Bone marrow (tissue), 2 donors: Measurements from ENCODE around the gene TMEM156.
"Not testable (repeated sequence)": the region's sequence is repeated elsewhere in the genome, so short reads cannot be mapped to it uniquely, and the experiment has no call there.

Source experiments
- DNase-seq, 2 donors: peaks; one replicate each; lab custom pipeline; 2025; lab: John Stamatoyannopoulos, UW

Gene TMEM156

DNA sequence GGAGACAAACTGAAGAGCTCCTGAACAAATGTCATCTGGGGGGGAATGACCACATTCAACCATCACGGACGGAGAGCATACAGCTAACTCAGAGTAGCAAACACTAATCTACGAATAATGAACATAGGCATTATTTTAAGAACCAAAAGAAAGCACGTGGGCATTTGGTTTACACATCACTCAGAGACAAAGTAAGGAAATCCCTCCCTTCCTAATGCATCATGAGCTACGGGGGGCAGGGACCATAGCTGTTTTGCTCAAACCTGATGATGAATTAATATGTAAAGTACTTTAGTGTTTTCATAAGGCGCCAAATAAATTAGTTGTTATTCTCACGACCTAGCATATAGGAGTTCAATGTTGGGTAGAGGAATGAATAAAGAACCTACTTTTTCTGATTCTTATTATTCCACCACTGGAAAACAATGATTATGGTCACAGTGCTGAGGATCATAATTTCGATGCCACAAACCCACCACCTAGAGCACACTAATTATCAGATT lies 11.7 kb upstream of the TMEM156 start:
- DNase-seq: peak in 1 of 2 donors; percentile 50

DNA sequence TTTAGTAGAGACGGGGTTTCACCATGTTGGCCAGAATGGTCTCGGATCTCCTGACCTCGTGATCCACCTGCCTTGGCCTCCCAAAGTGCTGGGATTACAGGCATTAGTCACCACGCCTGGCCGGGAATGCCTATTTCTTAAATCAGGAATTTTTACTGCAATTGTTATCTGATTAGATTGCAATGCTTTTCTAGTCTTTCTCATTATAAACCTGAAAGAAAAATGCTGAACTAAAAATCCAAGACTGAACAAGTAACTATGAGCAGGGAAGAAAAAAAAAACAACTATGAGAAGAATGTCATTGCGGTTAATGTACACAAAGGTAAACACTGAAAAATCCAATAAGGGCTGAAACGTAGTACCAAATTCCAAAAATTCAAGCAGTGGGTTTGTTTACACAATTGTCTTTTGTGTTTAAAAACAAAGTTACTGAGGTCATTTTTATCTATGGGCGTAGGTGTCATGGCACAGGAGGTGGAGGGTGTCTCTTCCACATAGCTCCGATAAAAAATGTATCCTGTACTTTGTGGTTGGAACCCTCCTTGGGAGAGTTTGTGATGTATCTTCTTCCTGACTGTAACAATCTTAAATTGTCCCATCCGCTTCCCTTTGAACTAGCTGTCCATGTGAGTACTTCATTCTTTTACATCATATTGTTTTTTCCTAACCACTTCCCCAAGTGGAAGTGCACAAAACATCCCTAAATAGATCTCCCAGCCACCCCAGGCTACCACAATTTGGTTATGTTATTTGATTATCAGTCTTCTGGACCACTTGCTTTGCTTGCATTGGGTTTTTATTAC lies 11.1 kb upstream of the TMEM156 start:
- no peak for DNase-seq

DNA sequence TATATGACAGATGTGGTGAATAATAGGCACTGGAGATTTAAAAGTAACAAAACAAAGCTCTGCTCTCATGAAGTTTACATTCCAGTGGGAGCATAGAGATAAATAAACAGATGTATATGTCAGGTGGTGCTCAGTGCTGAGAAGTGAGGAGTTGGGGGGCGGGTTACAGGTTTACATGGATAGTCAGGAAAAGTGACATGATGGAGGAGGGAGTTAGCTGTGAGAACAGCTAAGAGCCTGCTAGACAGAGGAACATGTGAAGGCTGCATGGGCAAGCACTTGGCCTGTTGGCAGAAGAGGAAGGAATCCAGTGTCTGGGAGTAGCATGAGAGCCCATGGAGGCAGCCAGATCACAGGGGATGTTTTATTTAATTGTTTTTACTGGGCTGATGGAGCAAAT lies 10.2 kb upstream of the TMEM156 start:
- no peak for DNase-seq

DNA sequence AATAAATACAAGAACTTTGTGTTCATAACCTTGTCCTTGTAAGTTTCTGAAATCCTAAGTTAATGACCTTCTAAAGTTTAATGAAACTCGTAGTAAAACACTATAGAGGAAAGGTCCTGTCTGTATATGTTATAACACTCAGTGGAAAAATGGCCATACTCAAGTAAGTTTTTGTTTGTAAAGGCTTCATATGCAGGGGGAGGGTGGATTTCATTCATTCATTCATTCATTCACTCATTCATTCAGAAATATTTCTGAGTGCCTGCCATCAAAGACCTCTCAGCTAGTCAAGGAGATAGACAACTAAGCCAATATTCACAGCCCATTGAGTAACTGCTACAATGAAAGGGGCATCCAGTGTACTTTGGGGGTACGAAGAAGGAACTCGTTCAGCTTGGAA lies 6.9 kb upstream of the TMEM156 start:
- no peak for DNase-seq

DNA sequence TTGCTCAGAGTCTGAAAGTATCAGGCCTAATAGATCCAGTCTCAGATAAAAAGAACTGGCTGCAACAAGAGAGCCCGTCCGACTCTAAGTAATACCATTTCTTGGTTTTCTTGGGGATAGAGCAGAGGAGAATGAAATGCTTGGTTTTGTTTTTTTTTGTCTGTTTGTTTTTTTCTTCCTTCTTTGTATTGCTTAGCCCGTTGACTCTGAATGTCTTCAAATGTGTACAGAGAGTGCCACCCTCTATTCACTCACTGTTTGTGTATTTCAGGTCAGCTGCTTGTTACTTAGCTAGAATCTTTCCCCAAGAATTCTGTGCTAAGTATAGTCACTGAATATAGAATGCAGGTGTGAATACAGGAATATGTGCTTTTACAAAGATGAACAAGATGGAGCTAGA lies 5.7 kb upstream of the TMEM156 start:
- no peak for DNase-seq

DNA sequence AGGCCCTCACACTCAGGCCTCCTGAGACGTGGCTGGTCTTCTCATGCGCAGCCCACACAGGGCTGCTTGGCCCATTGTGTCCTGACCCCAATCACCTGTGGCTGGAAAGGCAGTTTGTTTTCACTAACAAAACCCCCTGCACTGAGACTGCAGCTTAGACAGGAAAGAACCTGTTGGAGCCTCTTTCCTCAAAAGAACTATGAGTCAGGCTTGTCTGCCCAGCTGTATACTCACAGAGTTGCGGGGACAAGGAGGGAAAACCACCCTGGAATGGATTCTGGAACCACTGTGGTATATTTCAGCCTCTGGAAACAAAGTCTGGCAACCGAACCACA lies 5.2 kb upstream of the TMEM156 start:
- no peak for DNase-seq

DNA sequence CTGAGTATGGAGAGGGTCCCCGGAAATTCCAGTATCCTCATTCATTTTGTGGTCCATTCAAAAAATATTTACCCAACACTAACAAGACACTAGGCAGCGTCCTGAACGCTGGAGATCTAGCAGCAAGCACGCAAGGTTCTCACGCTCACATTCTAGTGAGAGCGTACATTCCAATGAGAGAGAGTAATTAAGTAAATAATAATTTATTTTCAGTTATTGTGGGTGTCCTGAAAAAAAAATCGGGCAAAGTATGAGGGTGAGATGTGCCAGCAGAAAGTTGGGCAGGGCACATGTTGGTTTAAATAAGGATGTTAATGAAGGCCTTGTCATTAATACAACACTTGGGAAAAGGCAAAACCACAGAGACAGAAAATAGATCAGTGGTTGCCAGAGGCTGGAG lies 4.0 kb upstream of the TMEM156 start:
- no peak for DNase-seq

DNA sequence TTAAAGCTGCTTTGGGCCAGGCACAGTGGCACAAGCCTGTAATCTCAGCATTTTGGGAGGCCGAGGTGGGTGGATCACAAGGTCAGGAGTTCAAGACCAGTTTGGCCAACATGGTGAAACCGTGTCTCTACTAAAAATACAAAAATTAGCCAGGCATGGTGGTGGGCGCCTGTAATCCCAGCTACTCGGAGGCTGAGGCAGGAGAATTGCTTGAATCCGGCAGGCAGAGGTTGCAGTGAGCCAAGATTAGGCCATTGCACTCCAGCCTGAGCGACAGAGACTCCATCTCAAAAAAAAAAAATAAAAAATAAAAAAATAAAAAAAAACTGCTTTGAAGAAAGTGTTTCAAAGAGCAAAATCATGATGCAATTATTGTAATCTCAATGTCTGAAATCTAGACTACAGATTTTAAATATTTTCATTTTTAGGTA lies 604 bp downstream of the TMEM156 start:
- not testable (repeated sequence) for DNase-seq

DNA sequence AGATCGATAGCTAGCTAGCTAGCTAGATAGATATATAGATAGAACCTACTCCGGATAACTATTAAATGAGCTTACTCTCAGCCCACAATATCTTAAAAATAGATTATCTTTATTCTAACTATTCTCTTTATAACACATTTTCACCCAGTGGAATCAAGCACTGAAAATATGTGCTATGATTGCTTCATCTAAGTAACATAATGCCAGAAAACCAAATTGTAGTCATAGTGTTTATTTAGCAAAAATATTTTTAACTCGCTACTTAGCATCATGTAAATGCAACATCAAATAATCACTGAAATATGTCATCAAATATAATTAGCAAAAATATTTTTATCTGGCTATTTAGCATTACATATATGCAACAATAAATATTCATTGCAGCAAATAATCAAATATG lies 1.5 kb downstream of the TMEM156 start:
- no peak for DNase-seq

DNA sequence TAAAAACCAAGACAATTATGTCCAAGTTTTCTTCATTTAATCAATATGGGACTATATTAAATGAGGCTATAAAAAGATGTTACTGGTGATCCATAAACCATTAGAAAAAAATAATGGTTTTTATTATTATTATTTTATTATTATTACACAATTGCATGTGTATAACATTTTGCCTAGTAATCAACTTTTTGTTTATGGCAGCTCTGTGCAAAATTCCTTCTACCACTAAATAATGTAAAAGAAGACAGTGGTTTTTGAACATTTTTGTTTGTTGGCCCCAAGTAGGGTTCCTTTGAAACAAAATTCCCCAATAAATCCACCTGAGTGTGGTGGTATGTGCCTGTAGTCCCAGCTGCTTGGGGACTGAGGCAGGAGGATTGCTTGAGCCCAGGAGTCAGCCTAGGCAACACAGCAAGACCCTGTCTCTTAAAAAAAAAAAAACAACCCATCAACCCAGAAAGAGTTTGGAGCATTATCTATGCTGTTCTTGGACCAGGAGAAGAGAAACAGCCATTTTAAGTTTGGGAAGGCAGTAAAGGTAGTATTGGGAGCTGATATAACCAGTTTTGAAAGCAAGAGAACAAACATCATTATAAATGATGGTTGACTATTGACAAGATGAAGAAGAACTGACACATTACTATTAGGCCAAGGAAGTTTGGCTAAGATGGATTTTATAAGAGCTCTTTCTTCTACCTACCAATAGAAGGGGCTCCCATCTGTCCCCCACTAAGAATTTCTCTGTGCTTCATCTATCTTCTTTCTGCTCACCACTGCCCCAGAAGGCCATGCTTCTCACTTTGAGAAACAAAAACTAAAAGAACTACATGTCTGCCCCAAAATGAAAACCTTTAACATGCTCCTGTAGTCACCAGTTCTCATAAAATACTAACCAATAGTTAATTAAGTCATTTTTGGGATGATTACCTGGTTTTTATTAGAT lies 2.2 kb downstream of the TMEM156 start:
- no peak for DNase-seq

DNA sequence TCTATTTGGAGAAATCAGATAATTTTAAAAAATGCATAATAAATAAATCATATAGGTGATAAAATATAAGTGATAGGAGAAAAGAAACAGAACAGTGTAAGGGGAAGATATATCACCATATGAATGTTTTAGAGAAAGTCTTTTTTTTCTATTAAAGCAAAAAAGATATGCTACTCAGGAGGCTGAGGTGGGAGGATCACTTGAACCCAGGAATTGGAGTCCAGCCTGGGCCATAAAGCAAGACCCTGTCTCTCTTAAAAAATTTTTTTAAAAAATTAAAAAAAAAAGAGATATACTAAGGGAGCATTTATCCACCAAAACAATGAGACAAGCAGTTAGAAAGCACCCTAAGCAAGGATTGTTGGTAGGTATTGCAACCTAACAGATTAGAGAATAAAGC lies 6.1 kb downstream of the TMEM156 start:
- DNase-seq: no peak

DNA sequence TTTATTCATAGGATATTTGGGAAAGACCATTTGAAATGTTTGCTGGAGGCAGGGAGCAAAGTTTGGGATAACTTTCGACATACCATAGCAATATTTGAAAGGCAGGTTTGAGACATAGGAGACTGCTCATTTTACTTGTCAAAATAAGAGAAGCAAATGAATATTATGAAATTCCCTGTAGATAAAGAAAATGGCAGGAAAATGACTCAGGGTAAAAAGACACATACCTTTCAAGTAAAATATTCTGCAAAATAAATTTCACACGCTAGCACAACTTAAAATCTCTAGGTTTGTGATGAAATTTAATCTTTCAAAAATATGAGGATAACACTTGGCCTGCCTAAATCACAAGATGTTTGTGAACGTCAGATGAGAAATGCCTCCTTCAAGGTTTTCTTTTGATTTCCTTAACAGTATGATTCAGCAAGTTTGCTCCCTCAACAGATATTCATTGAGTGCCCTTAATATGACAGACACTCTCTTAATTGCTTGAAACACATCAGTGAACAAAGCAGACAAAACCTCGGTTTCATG lies 6.6 kb downstream of the TMEM156 start:
- peak in 1 of 2 donors; percentile 26 for DNase-seq

DNA sequence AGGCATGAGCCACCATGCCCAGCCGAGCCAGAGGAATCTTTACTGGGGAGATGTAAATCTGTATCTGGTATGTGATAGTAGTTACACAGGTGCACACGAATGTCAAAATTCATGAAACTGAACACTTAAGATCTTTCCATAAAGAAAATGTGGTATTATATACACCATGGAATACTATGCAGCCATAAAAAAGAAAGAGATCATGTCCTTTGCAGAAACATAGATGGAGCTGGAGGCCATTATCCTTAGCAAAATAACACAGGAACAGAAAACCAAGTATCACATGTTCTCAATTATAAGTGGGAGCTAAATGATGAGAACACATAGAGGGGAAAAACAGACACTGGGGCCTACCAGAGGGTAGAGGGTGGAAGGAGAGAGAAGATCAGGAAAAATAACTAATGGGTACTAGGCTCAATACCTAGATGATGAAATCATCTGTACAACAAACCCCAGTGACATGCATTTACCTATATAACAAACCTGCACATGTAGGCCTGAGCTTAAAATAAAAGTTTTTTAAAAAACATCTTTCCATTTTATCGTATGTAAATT lies 7.8 kb downstream of the TMEM156 start:
- no peak for DNase-seq

DNA sequence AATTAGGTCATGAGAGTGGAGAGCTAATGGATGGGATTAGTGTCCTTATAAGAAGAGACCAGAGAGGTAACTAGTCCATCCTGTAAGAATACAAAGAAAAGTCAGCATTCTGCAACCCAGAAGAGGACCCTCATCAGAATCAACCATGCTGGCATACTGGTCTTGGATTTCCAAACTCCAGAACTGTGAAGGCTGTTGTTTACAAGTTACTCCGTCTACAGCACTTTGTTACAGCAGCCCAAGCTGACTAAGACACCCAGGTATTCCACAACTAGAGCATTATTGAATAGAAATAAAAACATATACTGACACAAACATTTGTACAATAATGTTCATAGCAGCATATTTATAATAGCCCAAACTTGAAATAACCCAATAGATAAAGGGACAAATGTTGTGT lies 9.2 kb downstream of the TMEM156 start:
- no peak for DNase-seq

DNA sequence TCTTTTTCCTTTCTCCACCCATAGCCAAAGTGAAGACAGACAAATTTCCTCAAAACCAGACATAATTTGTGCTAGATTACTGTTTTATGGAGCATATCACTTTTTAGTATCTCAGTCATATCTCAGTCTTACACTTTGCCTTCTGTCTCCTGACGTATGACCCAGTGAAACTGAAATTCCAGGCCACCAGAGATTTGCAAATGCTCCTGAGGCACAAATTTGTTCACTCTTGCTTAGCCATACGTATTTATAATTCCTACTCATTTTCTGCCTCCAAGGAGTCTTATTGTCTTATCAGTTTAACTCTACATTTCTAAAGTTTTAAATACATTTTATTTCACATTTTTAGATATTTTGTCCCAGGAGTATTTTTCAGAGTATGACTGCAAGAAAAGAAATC lies 10.0 kb downstream of the TMEM156 start:
- DNase-seq: no peak

DNA sequence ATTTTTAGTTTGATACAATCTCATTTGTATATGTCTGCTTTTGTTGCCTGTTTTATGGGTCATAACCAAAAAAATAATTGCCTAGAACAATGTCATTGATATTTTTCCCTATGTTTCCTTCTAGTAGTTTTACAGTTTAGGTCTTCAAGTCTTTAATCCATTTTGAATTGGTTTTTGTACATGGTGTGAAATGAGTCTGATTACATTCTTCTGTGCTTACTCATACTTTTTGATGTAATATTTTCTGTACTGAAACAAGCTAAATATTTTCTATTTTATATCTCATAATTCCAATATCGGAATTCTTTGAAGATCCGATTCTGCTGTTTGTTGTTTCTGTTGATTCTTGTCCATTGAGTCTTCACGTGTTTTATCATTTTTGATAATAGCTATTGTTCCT lies 10.6 kb downstream of the TMEM156 start:
- DNase-seq: no peak

DNA sequence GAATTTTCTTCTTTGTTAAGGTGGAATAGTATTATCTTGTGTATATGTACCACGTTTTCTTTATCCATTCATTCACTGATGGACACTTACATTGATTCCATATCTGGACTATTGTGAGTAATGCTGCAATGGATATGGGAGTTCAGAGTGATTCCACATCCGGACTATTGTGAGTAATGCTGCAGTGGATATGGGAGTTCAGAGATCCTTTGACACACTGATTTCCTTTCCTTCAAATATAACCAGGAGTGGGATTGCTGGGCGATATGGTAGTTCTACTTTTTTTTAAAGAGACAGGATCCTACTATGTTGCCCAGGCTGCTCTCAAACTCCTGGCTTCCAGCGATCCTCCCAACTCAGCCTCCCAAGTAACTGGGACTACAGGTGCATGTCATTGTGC lies 12.1 kb downstream of the TMEM156 start:
- DNase-seq: no peak

DNA sequence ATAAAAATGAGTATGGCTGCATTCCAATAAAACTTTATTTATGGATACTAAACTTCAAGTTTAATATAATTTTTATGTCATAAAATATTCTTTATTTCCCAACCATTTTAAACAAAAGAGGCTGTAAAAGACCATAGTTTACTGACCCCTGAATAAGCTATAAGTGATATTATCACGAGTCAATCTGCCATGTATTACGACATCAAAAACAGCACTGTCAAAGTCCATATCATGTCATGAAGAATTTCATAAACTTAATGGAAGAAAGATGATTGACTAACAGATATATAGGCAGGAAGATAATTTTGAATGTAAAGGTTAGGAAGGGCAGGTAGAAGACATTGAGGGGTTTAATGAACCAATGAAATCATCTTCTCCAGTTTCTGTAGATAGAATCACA lies 18.2 kb downstream of the TMEM156 start:
- no peak for DNase-seq

DNA sequence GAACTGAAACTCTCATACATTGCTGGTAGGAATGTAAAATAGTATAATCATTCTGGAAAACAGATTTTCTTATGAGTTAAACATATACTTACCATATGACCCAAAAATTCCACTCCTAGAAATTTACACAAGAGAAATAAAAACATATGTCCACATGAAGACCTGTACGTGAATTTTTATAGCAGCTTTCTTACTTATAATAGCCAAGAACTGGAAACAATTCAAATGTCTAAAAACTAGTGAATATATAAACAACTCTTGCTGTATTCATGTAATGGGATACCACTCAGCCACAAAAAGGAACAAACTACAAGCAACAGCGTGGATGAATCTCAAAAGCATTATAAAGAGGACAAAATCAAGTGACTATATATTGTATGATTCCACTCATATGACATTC lies 27.5 kb downstream of the TMEM156 start:
- no peak for DNase-seq

DNA sequence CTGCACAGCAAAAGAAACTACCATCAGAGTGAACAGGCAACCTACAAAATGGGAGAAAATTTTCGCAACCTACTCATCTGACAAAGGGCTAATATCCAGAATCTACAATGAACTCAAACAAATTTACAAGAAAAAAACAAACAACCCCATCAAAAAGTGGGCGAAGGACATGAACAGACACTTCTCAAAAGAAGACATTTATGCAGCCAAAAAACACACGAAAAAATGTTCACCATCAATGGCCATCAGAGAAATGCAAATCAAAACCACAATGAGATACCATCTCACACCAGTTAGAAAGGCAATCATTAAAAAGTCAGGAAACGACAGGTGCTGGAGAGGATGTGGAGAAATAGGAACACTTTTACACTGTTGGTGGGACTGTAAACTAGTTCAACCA lies 30.2 kb downstream of the TMEM156 start:
- DNase-seq: not testable (repeated sequence)

DNA sequence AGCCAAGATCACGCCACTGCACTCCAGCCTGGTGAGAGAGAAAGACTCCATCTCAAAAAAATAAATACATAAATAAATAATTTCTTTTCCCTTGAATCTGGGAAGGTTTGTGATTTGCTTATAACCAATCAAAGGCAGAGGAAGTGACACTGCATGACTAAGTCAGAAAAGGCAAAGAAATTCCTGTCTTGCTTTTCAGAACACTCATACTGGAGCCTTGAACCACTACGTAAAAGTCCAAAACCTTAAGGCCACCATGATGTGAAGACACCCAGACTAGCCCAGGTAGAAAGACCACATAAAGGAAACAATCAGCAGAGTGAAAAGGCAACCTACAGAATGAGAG lies 36.6 kb downstream of the TMEM156 start:
- DNase-seq: no peak

DNA sequence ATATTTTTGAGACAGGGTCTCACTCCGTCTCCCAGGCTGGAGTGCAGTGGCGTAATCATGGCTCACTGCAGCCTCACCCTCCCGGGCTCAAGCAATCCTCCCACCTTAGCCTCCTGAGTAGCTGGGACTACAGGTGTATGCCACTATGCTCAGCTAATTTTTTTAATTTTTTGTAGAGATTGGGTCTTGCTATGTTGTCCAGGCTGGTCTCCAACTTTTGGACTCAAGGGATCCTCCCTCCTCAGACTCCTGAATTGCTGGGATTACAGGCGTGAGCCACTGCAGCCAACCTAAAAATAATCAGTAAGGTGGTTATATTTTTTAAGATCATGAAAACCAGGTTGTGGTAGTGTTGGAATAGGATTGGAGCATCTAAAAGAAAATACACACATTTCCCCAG lies 38.1 kb downstream of the TMEM156 start:
- DNase-seq: no peak

DNA sequence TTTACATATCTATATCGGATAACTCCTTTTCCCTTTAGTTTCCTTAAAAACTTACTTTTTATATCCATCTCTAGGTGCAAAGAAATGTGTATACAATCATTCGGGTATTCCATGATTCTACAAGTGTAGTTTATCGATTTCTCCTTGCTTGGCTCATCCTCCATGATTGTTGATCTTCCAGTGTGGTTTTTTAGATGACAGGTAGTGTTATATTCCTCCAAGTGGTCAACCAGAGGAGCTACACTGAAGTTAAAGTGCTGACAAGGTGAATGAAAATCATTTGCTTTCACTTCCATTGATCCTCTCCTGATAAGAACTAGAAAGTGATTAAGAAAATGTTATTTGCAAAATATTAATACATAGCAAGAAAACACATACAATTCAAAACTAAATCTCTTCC lies 38.5 kb downstream of the TMEM156 start:
- DNase-seq: no peak
